D721Med (cell line): ENCODE measurements around the gene NECTIN2.
"Not testable (repeated sequence)": the region's sequence is repeated elsewhere in the genome, so short reads cannot be mapped to it uniquely, and the experiment has no call there.

Experiments
- DNase-seq: peaks from one replicate; pipeline ENCODE4 v3.0.0; 2011; ENCODE audit warnings: low spot score; ENCODE audit not compliant: insufficient read length
- FAIRE-seq: peaks from 2 replicates; lab custom pipeline; 2011; peaks lifted over from hg19 to GRCh38; lab: Jason Lieb, UNC
- CTCF ChIP-seq: IDR thresholded peaks from 2 replicates; pipeline ENCODE4 v1.5.1; 2012; ENCODE audit warnings: mild to moderate bottlenecking, control low read depth; ENCODE audit not compliant: insufficient read depth; ENCODE audit errors: missing control alignments

The NECTIN2 gene

GRCh38 chr19:44824761-44825160 is 21.3 kb upstream of the NECTIN2 start:
- no peak for TF ChIP-seq CTCF
- DNase-seq (no peak), FAIRE-seq (no peak)

DNA sequence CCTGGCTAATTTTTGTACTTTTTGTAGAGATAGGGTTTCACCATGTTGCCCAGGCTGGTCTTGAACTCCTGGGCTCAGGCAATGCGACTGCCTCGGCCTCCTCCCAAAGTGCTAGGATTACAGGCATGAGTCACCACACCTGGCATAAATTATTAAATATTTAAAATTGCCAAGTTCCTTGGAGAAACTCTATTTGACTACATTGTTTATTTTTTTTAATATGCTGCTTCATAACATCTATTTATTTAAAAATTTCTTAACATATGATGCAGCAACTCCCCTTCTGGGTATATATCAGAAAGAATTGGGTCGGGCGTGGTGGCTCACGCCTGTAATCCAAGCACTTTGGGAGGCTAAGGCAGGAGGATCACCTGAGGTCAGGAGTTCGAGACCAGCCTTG is 13.2 kb upstream of the NECTIN2 start:
- FAIRE-seq, DNase-seq: not testable (repeated sequence)

- not testable (repeated sequence) for FAIRE-seq, DNase-seq
Observed at GRCh38 chr19:44834399-44834798, 11.7 kb upstream of the NECTIN2 start.

DNA sequence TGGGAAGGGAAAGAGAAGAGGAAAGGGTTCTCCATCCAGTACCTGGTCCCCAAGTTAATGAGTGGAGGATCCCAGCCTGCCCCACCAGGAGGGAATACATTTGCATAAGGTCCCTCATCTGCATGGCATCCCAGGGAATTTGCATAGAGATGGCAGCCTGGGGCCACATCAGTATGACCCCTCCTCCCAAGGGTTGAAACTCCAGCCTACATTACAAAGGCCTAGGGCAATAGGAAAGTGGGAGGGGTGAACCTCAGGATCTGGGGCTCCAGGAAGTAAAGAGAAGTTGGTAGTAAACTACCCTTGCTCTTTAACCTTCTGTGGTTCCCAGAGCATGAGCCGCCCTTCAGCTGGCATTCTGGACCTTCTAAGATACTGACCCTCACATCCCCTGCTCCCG is 6.8 kb upstream of the NECTIN2 start:
- DNase-seq: no peak
- TF ChIP-seq CTCF: no peak
- FAIRE-seq: no peak

DNA sequence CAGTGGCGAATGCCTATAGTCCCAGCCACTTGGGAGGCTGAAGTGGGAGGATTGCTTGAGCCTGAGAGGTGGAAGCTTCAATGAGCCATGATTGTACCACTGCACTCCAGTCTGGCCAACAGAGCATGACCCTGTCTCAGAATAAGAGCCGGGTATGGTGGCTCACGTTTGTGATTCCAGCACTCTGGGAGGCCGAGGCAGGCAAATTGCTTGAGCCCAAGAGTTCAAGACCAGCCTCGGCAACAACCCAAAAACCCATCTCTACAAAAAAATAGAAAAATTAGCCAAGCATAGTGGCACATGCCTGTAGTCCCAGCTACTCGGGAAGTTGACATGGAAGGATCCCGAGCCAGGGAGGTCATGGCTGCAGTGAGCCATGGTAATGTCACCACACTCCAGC is 5.3 kb upstream of the NECTIN2 start:
- FAIRE-seq (no peak), DNase-seq (no peak)
- no peak for TF ChIP-seq CTCF

GRCh38 chr19:44841231-44841630 is 4.9 kb upstream of the NECTIN2 start:
- FAIRE-seq (no peak), DNase-seq (no peak)
- TF ChIP-seq CTCF: no peak

- FAIRE-seq (no peak), DNase-seq (no peak)
- no peak for TF ChIP-seq CTCF
Observed at GRCh38 chr19:44845286-44845611, 848 bp upstream of the NECTIN2 start.

DNA sequence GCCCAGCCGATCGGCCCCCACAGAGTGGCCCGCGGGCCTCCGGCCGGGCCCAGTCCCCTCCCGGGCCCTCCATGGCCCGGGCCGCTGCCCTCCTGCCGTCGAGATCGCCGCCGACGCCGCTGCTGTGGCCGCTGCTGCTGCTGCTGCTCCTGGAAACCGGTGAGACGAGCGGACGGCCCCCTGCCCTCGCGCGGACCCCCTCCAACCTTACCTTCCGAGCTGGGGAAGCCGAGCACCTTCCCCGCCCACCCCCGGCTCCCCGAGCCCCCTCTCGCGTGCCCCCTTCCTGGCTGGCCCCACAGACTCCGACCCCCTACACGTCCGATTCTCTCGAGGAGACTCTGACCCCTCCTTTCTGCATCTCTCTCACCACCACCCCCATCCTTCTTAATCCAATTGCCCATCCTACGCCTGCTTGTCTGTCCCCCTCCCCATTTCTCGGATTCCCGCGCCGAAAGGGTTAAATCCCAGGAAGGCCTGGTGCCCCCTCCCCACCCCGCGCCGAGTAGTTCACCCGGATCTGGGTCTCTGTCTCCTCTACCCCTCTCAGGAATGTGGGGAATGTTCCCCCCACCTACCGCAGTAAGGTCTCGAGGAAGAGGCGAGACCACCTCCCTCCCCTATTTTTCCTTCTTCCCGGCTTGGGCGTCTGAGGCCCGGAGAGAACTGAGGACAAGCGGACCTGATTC is 502 bp downstream of the NECTIN2 start:
- no peak for TF ChIP-seq CTCF
- FAIRE-seq: no peak
- no peak for DNase-seq
